Muscle of leg (tissue), 11 donors: ENCODE measurements around the gene TMEM121. TPM values are rescaled to one million over a fixed set of nuclear protein-coding genes. Genes with fewer than 3 reads are reported as not detected.
"Not testable (repeated sequence)": the region's sequence is repeated elsewhere in the genome, so short reads cannot be mapped to it uniquely, and the experiment has no call there.

Experiments used
- DNase-seq: peaks from one replicate; pipeline ENCODE4 v3.0.0; 2013
- H3K27ac ChIP-seq: one replicate; pipeline ENCODE4 v1.5.1; 2013; ENCODE audit warnings: mild to moderate bottlenecking, low read length, control low read depth
- H3K27me3 ChIP-seq: one replicate; pipeline ENCODE4 v1.6.1; 2013; ENCODE audit warnings: low read length; ENCODE audit not compliant: control insufficient read depth, insufficient read depth
- H3K36me3 ChIP-seq: one replicate; pipeline ENCODE4 v1.6.1; 2013; ENCODE audit warnings: low read length; ENCODE audit not compliant: control insufficient read depth, insufficient read depth
- H3K4me1 ChIP-seq: one replicate; pipeline ENCODE4 v1.6.1; 2013; ENCODE audit warnings: low read length; ENCODE audit not compliant: control insufficient read depth, insufficient read depth
- H3K4me3 ChIP-seq: one replicate; pipeline ENCODE4 v1.5.1; 2013; ENCODE audit warnings: low read length, control low read depth
- H3K9me3 ChIP-seq: replicated peaks from 2 replicates; pipeline ENCODE4 v1.6.1; 2013; ENCODE audit warnings: low read depth, low read length; ENCODE audit not compliant: control insufficient read depth
- WGBS: methylation state at CpG from one replicate; pipeline ENCODE4 v1.1.5; 2013; ENCODE audit warnings: missing lambda C conversion rate; ENCODE audit not compliant: insufficient coverage; 5-methylcytosine and 5-hydroxymethylcytosine counted together
- polyA plus RNA-seq, 8 donors: library from polyadenylated mRNA; unstranded; fragments of 120-200 nt; gene quantifications; one replicate each; pipeline versions ENCODE4 v1.2.1 to v1.2.3, GENCODE V29; 2013; ENCODE audit warnings: inconsistent platforms in 1 of 8, low replicate concordance in 1 of 8; ENCODE audit not compliant: insufficient read length in 8 of 8, insufficient read depth in 1 of 8
- total RNA-seq: library from RNA; stranded (reverse); fragments of 120-200 nt; gene quantifications from one replicate; pipeline ENCODE4 v1.2.4, GENCODE V29; 2013

Gene TMEM121
- total and polyA plus RNA-seq, 9 donors = 1.3 to 4.8 (median 3.4) TPM

DNA sequence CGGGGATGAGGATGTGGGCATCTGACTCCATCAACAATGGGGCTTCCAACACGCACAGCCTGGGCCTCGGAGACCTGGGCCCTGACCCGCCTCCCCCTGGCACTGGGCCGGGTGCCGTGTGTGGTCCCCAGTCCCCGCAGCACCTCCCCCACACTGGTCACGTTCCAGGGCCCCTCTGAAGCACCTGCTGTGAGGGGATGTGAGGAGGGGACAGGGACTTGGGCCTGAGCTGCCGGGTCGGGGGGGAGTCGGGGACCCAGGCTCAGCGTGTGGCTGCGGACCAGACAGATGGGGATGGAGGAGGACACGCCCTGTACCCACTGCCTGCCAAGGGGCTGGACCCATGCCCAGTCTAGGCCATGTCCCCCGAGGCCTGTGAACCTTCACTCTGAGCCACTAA, 45.7 kb downstream of the TMEM121 start:
- H3K4me1 ChIP-seq, H3K4me3 ChIP-seq, H3K27ac ChIP-seq, H3K27me3 ChIP-seq, DNase-seq, H3K36me3 ChIP-seq, H3K9me3 ChIP-seq: not testable (repeated sequence)
- WGBS = no CpG with 5 or more reads among the region's 15 CpGs

DNA sequence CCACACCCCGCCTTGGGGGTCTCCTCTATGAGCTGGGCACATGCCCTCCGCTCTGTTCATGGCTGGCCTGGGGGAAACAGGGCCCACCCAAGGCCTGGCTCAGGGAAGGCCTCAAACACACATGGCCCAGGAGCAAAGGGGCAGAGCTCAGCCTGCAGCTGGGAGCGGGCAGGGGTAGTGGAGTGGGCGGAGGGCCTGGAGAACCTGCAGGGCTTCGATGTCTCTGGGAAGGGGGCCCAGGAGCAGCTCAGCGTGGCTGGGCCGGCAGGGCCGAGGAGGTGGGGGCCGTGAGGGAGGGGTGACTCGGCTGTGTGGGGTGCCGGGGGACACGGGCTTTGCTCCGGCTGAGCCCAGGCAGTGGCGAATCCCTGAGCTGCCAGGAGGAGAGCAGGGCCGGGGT, 47.5 kb downstream of the TMEM121 start:
- H3K27ac ChIP-seq, H3K4me1 ChIP-seq, DNase-seq, H3K27me3 ChIP-seq, H3K36me3 ChIP-seq, H3K4me3 ChIP-seq: not testable (repeated sequence)
- H3K9me3 ChIP-seq = peaks cover 15% of the 10 kb centered on the region
- 100% methylated on average over 2 of the region's 15 CpGs for WGBS

DNA sequence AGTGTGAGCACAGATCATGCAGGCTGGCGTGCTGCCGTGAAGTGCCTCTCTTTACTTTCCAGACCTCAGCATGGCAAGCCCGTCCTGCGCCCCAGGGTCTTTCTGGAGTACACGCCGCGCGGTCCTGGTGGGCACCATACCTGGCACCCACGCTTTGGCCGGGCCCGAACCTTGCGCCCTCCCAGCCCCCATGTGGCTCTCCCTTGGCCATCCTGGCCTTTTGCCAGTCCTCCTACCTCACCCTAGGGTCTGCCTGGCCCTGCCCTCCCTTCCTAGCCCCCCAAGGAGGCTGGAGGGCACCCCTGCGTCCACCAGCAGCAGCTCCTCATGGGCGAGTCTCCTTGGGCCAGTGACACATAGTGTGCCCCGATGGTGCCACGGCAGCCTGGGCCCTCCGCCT, 48.0 kb downstream of the TMEM121 start:
- H3K27ac ChIP-seq, H3K4me1 ChIP-seq, H3K27me3 ChIP-seq, H3K4me3 ChIP-seq, H3K36me3 ChIP-seq, DNase-seq: not testable (repeated sequence)
- H3K9me3 ChIP-seq = peaks cover 13% of the 10 kb centered on the region
- WGBS = no CpG with 5 or more reads among the region's 17 CpGs

DNA sequence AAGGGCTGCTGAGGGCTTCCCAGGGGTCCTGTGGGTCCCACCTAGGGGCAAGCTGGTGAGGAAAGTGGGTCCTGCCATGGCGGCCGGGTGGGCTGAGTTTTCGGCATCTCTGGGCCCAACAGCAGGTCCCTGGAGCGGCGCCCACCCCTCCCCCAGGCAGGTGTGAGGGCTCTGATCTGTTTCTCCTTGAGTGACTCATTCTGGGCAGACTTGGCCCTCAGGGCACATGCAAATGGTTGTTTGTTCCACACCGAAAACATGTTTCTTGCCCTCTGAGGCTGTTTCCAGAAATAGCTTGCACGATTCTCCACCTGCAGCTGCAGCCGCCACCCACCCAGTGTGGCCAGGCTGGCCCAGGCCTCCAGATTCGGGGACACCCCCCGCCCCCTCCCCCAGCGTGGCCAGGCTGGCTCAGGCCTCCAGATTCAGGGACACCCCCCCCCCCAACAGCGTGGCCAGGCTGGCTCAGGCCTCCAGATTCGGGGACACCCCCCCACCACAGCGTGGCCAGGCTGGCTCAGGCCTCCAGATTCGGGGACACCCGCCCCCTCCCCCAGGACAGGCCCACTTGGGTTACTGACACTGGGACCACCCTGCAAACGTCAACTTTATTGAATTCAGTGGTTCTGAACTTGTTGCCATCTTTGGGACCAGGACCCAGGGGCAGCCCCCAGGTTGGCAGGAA, 48.8 kb downstream of the TMEM121 start:
- not testable (repeated sequence) for H3K36me3 ChIP-seq, H3K9me3 ChIP-seq, DNase-seq, H3K4me1 ChIP-seq, H3K27me3 ChIP-seq, H3K4me3 ChIP-seq, H3K27ac ChIP-seq
- WGBS = no CpG with 5 or more reads among the region's 17 CpGs

DNA sequence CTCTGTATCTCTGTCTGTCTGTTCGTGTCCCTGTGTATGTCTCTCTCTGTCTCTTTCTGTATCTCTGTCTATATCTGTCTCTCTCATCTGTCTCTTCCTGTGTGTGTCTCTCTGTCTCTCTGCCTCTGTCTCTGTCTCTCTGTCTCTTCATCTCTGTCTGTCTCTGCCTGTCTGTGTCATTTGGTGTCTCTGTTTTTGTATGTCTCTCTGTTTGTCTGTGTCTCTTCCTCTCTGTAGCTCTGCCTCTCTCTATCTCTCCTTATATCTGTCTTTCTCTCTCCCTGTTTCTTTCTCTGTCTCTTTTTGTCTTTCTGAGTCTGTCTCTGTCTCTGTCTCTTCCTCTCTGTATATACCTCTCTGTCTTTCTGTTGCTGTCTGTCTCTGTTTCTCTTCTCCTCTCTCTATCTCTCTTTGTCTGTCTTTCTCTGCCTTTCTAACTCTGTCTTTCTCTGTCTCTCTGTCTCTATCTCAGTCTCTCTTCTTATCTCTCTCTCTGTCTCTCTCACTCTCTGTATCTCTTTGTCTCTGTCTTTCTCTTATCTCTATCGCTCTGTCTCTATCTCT, 50.2 kb downstream of the TMEM121 start:
- H3K9me3 ChIP-seq = peaks cover 13% of the 10 kb centered on the region
- no peak for DNase-seq
- no peak overlapping the region for H3K27ac ChIP-seq
- 73% methylated on average over 2 of the region's 2 CpGs for WGBS
- no peaks in the 10 kb centered on the region for H3K27me3 ChIP-seq
- H3K4me1 ChIP-seq = no peaks in the 10 kb centered on the region
- H3K36me3 ChIP-seq = no peaks in the 10 kb centered on the region
- H3K4me3 ChIP-seq = no peak overlapping the region

DNA sequence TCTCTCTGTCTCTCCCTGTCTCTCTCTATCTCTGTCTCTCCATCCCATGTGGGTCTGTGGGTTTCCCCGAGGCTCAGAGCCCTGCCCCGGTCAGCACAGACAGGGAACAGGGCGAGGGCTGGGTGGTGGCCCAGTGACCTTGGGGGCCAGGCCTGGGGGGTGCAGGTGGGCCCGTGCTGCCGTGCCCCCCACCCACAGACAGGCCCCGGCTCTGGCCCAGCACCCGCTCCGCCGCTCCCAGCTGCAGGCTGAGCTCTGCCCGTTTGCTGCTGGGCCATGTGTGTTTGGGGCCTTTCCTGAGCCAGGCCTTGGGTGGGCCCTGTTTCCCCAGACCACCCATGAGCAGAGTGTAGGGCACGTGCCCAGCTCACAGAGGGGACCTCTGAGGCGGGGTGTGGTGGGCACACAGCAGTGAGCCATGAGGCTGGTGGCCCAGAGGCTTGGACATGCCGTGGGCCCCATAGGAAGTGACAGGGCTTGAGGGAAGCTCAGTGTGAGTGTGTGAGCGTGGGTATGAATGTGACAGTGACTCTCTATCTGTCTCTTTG, 51.0 kb downstream of the TMEM121 start:
- Histone ChIP-seq H3K4me3 (no peak overlapping the region), H3K36me3 (no peaks in the 10 kb centered on the region), H3K9me3 (peaks cover 16% of the 10 kb centered on the region), H3K4me1 (no peaks in the 10 kb centered on the region), H3K27me3 (no peaks in the 10 kb centered on the region), H3K27ac (no peak overlapping the region)
- no peak for DNase-seq
- WGBS = 87% methylated on average over 11 of the region's 14 CpGs

DNA sequence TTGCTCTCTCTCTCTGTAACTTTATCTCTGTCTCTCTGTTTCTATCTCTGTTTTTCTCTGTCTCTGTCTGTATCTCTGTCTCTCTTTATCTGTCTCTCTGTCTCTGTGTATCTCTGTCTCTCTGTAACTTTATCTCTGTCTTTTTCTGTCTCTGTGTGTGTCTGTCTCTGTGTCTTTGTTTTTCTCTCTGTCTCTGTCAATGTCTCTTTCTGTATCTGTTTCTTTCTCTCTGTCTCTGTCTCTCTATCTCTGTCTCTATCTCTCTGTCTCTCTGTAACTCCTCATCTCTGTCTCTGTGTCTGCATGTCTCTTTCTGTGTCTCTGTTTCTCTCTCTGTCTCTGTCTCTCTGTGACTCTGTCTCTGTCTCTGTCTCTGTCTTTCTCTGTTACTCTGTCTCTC, 51.7 kb downstream of the TMEM121 start:
- no peaks in the 10 kb centered on the region for H3K27me3 ChIP-seq
- no peaks in the 10 kb centered on the region for H3K4me1 ChIP-seq
- H3K27ac ChIP-seq = no peak overlapping the region
- H3K4me3 ChIP-seq = no peak overlapping the region
- peaks cover 22% of the 10 kb centered on the region for H3K9me3 ChIP-seq
- no peak for DNase-seq
- no peaks in the 10 kb centered on the region for H3K36me3 ChIP-seq

DNA sequence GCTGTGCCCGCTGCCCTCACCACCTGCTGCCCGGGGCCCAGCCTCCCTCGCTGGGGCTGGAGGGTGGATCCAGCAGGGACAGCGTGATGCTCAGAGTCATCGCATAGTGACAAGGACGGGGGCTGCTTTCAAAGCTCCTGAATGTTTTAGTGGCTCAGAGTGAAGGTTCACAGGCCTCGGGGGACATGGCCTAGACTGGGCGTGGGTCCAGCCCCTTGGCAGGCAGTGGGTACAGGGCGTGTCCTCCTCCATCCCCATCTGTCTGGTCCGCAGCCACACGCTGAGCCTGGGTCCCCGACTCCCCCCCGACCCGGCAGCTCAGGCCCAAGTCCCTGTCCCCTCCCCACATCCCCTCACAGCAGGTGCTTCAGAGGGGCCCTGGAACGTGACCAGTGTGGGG, 52.8 kb downstream of the TMEM121 start:
- no CpG with 5 or more reads among the region's 15 CpGs for WGBS
- H3K27ac ChIP-seq, H3K4me1 ChIP-seq: not testable (repeated sequence)

More for the DNA sequence above, 52.8 kb downstream of the TMEM121 start:
- H3K36me3 ChIP-seq, H3K27me3 ChIP-seq, H3K4me3 ChIP-seq, DNase-seq: not testable (repeated sequence)
- H3K9me3 ChIP-seq = peaks cover 23% of the 10 kb centered on the region

Other genes with a start within 250 kb of the TMEM121 start
- 29.9 TPM for gene BRF1, start 225.6 kb upstream of the TMEM121 start, total RNA-seq
- 10 to 100 TPM; 25.3 to 31.3 (median 27.9) TPM for gene BRF1, start 225.6 kb upstream of the TMEM121 start, polyA plus RNA-seq
- gene PACS2, start 211.8 kb upstream of the TMEM121 start, total RNA-seq = 66.2 TPM
- gene PACS2, start 211.8 kb upstream of the TMEM121 start, polyA plus RNA-seq = 100 to 1,000 TPM in 3 of 8 donors, 10 to 100 TPM in 5; 67.1 to 110 (median 87.9) TPM
- gene TEX22, start 128.0 kb upstream of the TMEM121 start, total RNA-seq = 0.49 TPM
- gene TEX22, start 128.0 kb upstream of the TMEM121 start, polyA plus RNA-seq = 1 to 10 TPM in 1 of 8 donors, under 1 TPM in 7; 0.23 to 1.1 (median 0.47) TPM
- gene MTA1, start 106.8 kb upstream of the TMEM121 start, total RNA-seq = 41.8 TPM
- gene MTA1, start 106.8 kb upstream of the TMEM121 start, polyA plus RNA-seq = 100 to 1,000 TPM in 3 of 8 donors, 10 to 100 TPM in 5; 64.1 to 112 (median 91.3) TPM
- 144 TPM for gene CRIP2, start 51.8 kb upstream of the TMEM121 start, total RNA-seq
- 100 to 1,000 TPM; 203 to 335 (median 255) TPM for gene CRIP2, start 51.8 kb upstream of the TMEM121 start, polyA plus RNA-seq
- 39.3 TPM for gene CRIP1, start 39.7 kb upstream of the TMEM121 start, total RNA-seq
- 10 to 100 TPM; 32.6 to 64.4 (median 56.7) TPM for gene CRIP1, start 39.7 kb upstream of the TMEM121 start, polyA plus RNA-seq
- 7.0 TPM for gene TEDC1, start 35.3 kb upstream of the TMEM121 start, total RNA-seq
- gene TEDC1, start 35.3 kb upstream of the TMEM121 start, polyA plus RNA-seq = 1 to 10 TPM; 5.6 to 9.3 (median 7.7) TPM